GM12878 (cell line): ENCODE data around the gene MCUB.

Experiments used
- HDAC6 ChIP-seq: fragments of 200-600 bp; sonication (generic); IDR thresholded peaks from one replicate; pipeline ENCODE4 v1.8.0; 2017; ENCODE audit warnings: antibody characterized with exemption; ENCODE audit not compliant: unreplicated experiment
- JUNB ChIP-seq: IDR thresholded peaks from 2 replicates; pipeline ENCODE4 v1.6.1; 2016; ENCODE audit warnings: antibody characterized with exemption, mild to moderate bottlenecking
- MEF2B ChIP-seq: fragments of 450-650 bp; IDR thresholded peaks from 2 replicates; pipeline ENCODE4 v1.6.1; 2018; ENCODE audit warnings: mild to moderate bottlenecking, moderate library complexity; ENCODE audit not compliant: partially characterized antibody, poor library complexity, severe bottlenecking
- SMC3 ChIP-seq: IDR thresholded peaks from 2 replicates; pipeline ENCODE4 v1.6.1; 2011; ENCODE audit warnings: low read length, improper control_type of control experiment, borderline replicate concordance
- TAF1 ChIP-seq: IDR thresholded peaks from 2 replicates; pipeline ENCODE4 v1.6.1; 2011; ENCODE audit warnings: mild to moderate bottlenecking, low read depth, low read length, borderline replicate concordance
- ZNF24 ChIP-seq: fragments of 450-650 bp; IDR thresholded peaks from 2 replicates; pipeline ENCODE4 v1.6.1; 2017; ENCODE audit warnings: antibody characterized with exemption, mild to moderate bottlenecking

GRCh38 chr4:109574931-109575804 is 15.1 kb downstream of the MCUB start:
- no peak for TF ChIP-seq SMC3
- TF ChIP-seq MEF2B, result no peak
- TF ChIP-seq HDAC6, result no peak
- no peak for TF ChIP-seq JUNB
- TF ChIP-seq ZNF24, result no peak
- TF ChIP-seq TAF1, result no peak
